Ascending aorta (tissue), 2 donors: ENCODE results near the gene TMEM258. TPM values are rescaled to one million over a fixed set of nuclear protein-coding genes. Genes with fewer than 3 reads are reported as not detected.

ENCODE experiments used
- DNase-seq, 2 donors: peaks; one replicate each; pipeline ENCODE4 v3.0.0-alpha.2; 2019; ENCODE audit warnings: low spot score in 2 of 2
- H3K27ac ChIP-seq, 2 donors: fragments of 200-600 bp; sonication (generic); one replicate each; pipeline ENCODE4 v1.5.1; 2016 to 2017; ENCODE audit warnings: mild to moderate bottlenecking in 1 of 2
- H3K27me3 ChIP-seq: fragments of 200-600 bp; sonication (generic); one replicate; pipeline ENCODE4 v1.5.1; 2017
- H3K36me3 ChIP-seq, 2 donors: fragments of 200-600 bp; sonication (generic); one replicate each; pipeline ENCODE4 v1.5.1; 2016
- H3K4me1 ChIP-seq, 2 donors: fragments of 200-600 bp; sonication (generic); one replicate each; pipeline ENCODE4 v1.5.1; 2016 to 2017; ENCODE audit warnings: mild to moderate bottlenecking in 1 of 2
- H3K4me3 ChIP-seq, 2 donors: fragments of 200-600 bp; sonication (generic); one replicate each; pipeline ENCODE4 v1.5.1; 2016 to 2017; ENCODE audit warnings: mild to moderate bottlenecking in 1 of 2
- H3K9me3 ChIP-seq, 2 donors: fragments of 200-600 bp; sonication (generic); one replicate each; pipeline ENCODE4 v1.5.1; 2016
- intact Hi-C: fragments of 100-400 bp; cut with DNase I; formaldehyde crosslinking; loops from one replicate; pipeline ENCODE4 v1.15.1; 2023
- total RNA-seq: library from RNA; depleted of rRNA; stranded (reverse); fragments of >200 nt; gene quantifications from one replicate; pipeline ENCODE4 v1.1.0, GENCODE V29; 2016
- TF ChIP-seq, protein P1 (sequence below), 3 experiments: fragments of 200-600 bp in 2 of 3; fragments of 450-650 bp in 1 of 3; sonication (generic) in 2 of 3; IDR thresholded peaks; one replicate each; pipeline ENCODE4 v1.5.1; 2016 to 2019; ENCODE audit warnings: antibody characterized with exemption in 3 of 3, mild to moderate bottlenecking in 1 of 3, moderate library complexity in 1 of 3

Gene TMEM258
- total RNA-seq, 1 donor from 2014 or later = 26.4 TPM

DNA sequence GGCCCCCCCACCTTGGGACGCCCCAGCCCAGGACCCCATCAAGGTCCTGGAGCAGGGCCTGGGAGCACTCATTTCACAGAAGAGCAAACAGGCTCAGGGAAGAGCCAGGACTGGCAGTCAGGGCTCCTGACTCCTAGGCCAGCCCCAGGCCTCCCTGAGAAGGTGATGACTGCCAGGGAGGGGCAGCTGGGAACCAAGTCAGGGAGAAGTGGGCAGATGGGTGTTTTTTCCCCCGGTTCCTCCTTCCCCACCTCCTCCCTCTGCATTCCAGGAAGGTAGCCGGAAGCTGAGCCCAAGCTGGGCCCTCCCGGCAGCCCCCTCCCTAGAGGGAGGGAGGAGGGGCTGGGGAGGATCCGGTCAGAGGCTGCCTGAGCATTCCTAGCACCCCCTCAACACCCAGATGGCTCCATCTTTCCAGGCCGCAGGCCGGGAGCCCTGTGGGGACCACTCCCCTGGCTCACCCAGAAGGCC, 20.4 kb downstream of the TMEM258 start:
- DNase-seq = no peak
- intact Hi-C loops = no loop called here

DNA sequence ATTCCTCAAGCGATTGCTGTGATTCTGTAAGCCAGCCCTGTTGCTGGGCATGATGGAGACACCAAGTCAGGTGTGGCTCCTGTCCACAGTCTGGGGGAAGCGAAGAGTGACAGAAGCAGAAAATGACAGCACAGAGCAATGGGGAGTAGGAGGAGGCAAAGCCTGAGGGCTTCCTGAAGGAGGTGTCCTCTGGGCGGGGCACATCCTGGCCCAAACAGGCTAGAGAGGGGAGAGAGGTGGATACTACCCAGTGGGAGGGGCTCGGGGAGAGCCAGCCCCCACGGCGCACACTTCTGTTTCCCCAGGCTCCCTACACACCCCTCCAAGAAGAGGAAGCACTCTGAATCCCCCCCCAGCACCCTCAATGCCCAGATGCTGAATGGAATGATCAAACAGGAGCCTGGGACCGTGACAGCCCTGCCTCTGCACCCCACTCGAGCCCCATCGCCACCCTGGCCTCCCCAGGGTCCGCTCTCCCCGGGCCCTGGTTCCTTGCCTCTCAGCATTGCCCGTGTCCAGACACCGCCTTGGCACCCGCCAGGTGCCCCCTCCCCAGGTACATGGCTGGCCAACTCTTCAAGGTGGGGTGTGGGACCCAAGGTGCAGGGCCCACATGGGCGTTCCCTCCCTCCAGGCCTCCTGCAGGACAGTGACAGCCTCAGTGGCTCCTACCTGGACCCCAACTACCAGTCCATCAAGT, 21.1 kb downstream of the TMEM258 start:
- H3K36me3 ChIP-seq = no peaks in the 10 kb centered on the region
- no peaks in the 10 kb centered on the region for H3K4me1 ChIP-seq
- no peaks in the 10 kb centered on the region for H3K27me3 ChIP-seq
- no peak overlapping the region for H3K27ac ChIP-seq
- no peaks in the 10 kb centered on the region for H3K9me3 ChIP-seq
- intact Hi-C loops = no loop called here
- no peak overlapping the region for H3K4me3 ChIP-seq
- DNase-seq = no peak
- TF ChIP-seq, protein P1, sequence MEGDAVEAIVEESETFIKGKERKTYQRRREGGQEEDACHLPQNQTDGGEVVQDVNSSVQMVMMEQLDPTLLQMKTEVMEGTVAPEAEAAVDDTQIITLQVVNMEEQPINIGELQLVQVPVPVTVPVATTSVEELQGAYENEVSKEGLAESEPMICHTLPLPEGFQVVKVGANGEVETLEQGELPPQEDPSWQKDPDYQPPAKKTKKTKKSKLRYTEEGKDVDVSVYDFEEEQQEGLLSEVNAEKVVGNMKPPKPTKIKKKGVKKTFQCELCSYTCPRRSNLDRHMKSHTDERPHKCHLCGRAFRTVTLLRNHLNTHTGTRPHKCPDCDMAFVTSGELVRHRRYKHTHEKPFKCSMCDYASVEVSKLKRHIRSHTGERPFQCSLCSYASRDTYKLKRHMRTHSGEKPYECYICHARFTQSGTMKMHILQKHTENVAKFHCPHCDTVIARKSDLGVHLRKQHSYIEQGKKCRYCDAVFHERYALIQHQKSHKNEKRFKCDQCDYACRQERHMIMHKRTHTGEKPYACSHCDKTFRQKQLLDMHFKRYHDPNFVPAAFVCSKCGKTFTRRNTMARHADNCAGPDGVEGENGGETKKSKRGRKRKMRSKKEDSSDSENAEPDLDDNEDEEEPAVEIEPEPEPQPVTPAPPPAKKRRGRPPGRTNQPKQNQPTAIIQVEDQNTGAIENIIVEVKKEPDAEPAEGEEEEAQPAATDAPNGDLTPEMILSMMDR (IDR thresholded peaks at IDR 0.05) = no peak

More for the DNA sequence above, 20.4 kb downstream of the TMEM258 start:
- Histone ChIP-seq H3K36me3 (no peaks in the 10 kb centered on the region), H3K4me1 (no peaks in the 10 kb centered on the region), H3K9me3 (no peaks in the 10 kb centered on the region), H3K4me3 (no peak overlapping the region), H3K27ac (no peak overlapping the region), H3K27me3 (no peaks in the 10 kb centered on the region)
- TF ChIP-seq, protein P1 (IDR thresholded peaks at IDR 0.05) = no peak

DNA sequence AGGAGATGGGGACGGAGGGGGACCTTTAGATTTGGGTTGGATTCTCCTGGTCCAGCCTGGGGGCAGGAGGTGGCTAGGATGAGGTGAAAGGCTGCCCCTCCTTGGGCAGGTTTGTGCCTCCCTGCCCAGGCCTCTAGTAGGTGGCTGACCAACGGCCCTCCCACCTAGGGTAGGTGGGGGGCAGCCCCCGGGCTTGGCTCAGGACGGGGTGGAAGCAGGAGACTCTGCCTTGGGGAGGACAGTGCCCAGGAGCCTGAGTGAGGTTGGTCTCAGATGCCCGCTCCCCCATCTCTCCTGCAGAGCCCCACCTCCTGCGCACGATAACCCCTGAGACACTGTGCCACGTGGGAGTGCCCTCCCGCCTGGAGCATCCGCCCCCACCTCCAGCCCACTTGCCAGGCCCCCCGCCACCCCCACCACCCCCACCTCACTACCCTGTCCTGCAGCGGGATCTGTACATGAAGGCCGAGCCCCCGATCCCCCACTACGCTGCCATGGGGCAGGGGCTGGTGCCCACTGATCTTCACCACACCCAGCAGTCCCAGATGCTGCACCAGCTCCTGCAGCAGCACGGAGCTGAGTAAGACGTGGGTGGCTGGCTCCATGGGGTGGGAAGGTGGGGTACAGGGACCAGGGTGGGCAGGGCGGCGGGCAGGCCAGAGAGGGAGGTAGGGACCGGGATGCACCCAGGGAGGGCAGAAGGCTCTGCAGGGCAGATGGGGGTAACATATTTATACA, 22.3 kb downstream of the TMEM258 start:
- no peaks in the 10 kb centered on the region for H3K36me3 ChIP-seq
- H3K27ac ChIP-seq = no peak overlapping the region
- H3K4me3 ChIP-seq = no peak overlapping the region
- DNase-seq = no peak
- H3K27me3 ChIP-seq = no peaks in the 10 kb centered on the region
- TF ChIP-seq, protein P1 (IDR thresholded peaks at IDR 0.05) = no peak
- intact Hi-C loops = no loop called here
- H3K9me3 ChIP-seq = no peaks in the 10 kb centered on the region
- no peaks in the 10 kb centered on the region for H3K4me1 ChIP-seq

DNA sequence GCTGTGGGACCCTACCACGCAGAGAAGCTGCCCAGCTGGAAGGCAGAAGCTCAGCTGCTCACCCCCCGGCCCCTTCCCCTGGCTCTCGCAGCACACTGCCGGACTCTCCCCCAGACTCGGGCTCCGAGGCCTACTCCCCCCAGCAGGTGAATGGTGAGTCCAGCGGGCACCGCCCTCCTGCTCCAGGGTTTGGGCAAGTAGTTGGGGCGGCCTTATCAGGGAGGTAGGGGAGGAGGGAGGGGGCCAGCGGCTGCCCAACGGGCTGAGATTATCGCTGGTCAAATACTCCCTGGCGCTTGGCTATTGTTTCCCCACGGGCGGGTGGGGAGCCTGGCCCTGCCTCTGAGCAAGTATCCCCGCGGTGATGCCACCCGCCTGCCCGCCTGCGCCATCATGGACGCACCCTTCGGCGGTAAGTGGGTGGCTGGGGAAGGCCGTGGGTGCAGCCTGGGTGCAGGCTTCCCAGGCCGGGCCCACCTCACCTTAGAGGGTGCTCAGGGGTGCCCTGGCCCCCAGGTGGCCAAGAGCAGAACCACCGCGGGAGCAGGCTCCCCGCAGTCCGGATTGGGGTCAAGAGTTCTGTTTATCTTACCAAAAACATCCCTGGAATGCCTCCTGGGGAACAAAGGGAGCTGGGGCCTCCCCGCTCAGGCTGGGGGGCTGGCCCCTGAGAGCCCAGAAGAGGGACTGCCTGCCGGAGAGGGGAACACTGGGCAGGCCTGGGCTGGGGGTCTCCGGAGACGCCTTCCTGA, 23.1 kb downstream of the TMEM258 start:
- no peaks in the 10 kb centered on the region for H3K36me3 ChIP-seq
- no peak for DNase-seq
- no peak overlapping the region for H3K4me3 ChIP-seq
- no peak overlapping the region for H3K27ac ChIP-seq
- H3K9me3 ChIP-seq = no peaks in the 10 kb centered on the region
- no peaks in the 10 kb centered on the region for H3K4me1 ChIP-seq
- TF ChIP-seq, protein P1 (IDR thresholded peaks at IDR 0.05) = no peak
- no peaks in the 10 kb centered on the region for H3K27me3 ChIP-seq
- intact Hi-C loops = no loop called here

DNA sequence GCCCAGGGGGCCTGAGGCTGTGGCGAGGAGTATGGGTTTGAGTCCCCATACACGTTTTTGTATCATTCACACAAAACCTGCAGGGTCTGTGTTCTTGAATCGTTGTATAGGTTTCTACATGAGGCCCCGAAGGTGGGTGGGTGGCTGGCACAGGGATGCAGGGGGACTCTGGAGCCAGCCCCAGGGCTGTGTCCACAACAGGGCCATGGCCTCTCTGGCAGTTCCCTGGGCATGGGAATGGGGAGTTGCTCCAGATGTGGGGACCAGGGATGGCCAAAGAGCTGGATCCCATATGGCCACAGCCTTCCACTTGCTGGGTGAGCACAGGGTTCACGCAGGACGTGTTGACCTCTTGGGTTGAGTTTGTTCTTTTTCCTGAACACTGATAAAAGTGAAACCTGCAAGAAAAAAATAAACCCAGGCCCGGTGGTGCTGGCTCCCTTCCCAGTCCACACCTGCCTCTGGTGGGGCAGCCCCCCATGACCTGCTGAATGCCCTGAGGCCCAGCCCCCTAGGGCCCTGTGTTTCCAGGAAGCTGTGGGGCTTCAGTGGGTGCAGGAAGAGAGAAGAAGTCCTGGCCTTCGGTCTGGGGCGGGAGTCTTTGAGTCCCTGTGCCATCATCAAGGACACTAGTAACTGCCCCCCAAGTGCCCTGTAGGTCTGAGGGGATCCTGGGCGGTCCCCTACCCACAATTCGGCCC, 23.9 kb downstream of the TMEM258 start:
- intact Hi-C loops = no loop called here
- Histone ChIP-seq H3K27ac (no peak overlapping the region), H3K36me3 (no peaks in the 10 kb centered on the region)

More for the DNA sequence above, 23.9 kb downstream of the TMEM258 start:
- H3K4me3 ChIP-seq = no peak overlapping the region
- TF ChIP-seq, protein P1 (IDR thresholded peaks at IDR 0.05) = no peak
- H3K9me3 ChIP-seq = no peaks in the 10 kb centered on the region
- no peaks in the 10 kb centered on the region for H3K27me3 ChIP-seq
- no peak for DNase-seq
- H3K4me1 ChIP-seq = no peaks in the 10 kb centered on the region
